ENCODE data around the gene FHIT.

FHIT gene

DNA sequence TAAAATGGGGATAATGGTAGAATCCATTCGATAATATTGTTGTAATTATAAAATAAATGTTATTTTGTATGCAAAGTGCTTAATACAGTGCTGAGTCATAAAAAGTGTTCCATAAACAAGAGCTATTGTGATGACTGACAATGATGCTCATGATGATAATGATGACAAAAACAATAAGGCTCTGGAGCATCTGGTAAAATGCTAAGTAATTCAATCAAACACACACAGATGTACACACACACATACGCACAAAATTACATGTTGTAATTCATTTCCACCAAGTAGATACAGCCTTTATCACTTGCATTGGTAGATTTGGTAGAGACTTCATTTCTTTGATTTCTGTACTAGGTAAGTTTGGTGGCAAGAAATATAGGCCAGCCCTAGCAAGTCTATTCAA, 163.8 kb downstream of the FHIT start:
- TF ChIP-seq, protein P1, sequence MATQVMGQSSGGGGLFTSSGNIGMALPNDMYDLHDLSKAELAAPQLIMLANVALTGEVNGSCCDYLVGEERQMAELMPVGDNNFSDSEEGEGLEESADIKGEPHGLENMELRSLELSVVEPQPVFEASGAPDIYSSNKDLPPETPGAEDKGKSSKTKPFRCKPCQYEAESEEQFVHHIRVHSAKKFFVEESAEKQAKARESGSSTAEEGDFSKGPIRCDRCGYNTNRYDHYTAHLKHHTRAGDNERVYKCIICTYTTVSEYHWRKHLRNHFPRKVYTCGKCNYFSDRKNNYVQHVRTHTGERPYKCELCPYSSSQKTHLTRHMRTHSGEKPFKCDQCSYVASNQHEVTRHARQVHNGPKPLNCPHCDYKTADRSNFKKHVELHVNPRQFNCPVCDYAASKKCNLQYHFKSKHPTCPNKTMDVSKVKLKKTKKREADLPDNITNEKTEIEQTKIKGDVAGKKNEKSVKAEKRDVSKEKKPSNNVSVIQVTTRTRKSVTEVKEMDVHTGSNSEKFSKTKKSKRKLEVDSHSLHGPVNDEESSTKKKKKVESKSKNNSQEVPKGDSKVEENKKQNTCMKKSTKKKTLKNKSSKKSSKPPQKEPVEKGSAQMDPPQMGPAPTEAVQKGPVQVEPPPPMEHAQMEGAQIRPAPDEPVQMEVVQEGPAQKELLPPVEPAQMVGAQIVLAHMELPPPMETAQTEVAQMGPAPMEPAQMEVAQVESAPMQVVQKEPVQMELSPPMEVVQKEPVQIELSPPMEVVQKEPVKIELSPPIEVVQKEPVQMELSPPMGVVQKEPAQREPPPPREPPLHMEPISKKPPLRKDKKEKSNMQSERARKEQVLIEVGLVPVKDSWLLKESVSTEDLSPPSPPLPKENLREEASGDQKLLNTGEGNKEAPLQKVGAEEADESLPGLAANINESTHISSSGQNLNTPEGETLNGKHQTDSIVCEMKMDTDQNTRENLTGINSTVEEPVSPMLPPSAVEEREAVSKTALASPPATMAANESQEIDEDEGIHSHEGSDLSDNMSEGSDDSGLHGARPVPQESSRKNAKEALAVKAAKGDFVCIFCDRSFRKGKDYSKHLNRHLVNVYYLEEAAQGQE (IDR thresholded peaks at IDR 0.05; ENCODE audit: insufficient read depth in 1 of 2, low read depth in 2 of 2, low read length in 2 of 2) = no peak
- TF ChIP-seq FOXP2 (optimal IDR thresholded peaks at IDR 0.05; ENCODE audit: borderline replicate concordance, extremely low read depth, extremely low read length, insufficient read depth) (no peak), SIN3A (IDR thresholded peaks at IDR 0.05; ENCODE audit: borderline replicate concordance, insufficient read depth, low read length) (no peak), TAF1 (IDR thresholded peaks at IDR 0.05; ENCODE audit: borderline replicate concordance, insufficient read depth, low read length) (no peak), POLR2AphosphoS5 (IDR thresholded peaks at IDR 0.05; ENCODE audit: low read depth, low read length) (no peak)

DNA sequence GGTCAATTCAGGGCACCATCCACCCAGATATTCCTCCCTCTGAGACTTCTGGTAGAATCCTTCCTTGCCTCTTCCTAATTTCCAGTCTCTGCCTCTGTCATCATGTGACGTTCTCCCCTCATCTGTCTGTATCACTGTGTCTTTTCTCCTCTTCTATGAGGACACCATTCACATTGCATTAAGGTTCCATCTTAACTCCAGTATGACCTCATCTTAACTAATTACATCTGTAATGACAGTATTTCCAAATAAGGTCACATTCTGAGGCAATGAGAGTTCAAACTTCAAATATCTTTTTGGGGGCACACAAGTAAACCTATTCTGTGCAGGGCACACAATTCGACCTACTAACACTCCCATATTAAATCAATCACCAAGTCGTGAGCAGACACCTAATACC, 169.7 kb downstream of the FHIT start:
- TF ChIP-seq TAF1 (IDR thresholded peaks at IDR 0.05; ENCODE audit: borderline replicate concordance, insufficient read depth, low read length) = no peak

DNA sequence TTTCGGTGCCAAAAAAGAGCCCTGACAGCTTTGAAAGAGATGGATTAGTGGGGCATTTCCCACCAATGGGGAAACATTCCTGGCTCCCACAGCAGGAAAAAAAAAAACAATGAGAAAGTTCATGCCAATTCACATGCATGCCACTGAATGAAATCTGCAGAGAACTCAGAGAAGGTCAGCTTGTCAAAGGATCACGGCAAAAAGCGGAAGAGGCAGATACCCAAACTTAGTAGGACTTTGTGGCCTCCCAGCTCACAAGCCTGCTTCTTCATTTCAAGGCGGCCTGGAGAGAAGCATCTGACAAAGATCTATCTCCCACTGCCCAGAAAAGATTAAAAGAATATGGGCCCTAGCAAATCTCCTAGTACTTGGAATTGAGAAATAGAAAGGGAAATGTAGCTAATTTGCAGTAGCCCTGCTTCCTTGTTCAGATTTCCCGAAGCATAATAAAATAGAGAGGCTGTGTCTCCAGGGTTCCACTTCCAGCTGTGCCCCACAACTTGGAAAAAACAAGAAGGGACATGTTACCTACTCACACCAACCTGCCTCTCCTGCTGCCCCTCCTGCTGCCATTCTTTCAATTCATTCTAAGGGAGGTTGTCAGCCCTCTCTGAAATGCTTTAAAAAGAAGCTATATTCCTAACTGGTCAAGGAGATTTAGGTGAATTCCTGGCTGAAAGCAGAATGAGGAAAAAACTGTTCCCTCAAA, 170.4 kb downstream of the FHIT start:
- no peak for TF ChIP-seq SIN3A (IDR thresholded peaks at IDR 0.05; ENCODE audit: borderline replicate concordance, insufficient read depth, low read length)
- TF ChIP-seq FOXP2 (optimal IDR thresholded peaks at IDR 0.05; ENCODE audit: borderline replicate concordance, extremely low read depth, extremely low read length, insufficient read depth) = no peak
- TF ChIP-seq, protein P1 (IDR thresholded peaks at IDR 0.05; ENCODE audit: insufficient read depth in 1 of 2, low read depth in 2 of 2, low read length in 2 of 2) = no peak
- no peak for TF ChIP-seq POLR2AphosphoS5 (IDR thresholded peaks at IDR 0.05; ENCODE audit: low read depth, low read length)
- TF ChIP-seq TAF1 (IDR thresholded peaks at IDR 0.05; ENCODE audit: borderline replicate concordance, insufficient read depth, low read length) = no peak

DNA sequence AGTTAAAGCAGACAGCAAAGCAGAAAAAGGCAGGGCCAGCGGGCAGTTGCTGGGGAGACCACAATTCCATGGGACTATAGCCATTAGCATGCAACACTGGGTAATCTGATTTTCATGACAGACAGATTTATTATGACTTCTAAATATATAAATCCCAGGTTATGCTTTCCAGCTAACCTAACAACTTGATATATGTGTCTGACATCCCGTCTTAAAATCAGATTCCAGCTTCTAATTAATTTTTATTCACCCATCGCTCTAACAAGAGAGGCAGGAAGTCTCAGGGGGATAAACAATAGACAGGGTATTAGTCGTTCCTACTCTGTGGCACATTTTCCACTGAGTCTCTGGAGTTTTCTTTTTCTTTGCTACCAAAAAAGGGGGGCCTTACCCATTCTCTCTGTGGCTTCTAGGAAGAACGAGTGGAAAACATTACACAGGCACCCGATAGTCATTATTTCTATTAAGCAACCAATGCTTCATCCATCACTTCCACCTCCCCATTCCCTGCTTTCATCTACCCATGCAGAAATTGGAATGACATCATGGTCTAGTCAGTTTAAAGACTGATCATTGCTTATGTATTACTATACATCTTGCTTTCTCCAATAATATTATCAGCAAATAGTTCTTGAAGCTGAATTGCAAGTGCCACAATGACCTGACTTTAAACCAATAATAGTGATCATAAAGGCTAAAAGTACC, 173.1 kb downstream of the FHIT start:
- TF ChIP-seq, protein P1 (IDR thresholded peaks at IDR 0.05; ENCODE audit: insufficient read depth in 1 of 2, low read depth in 2 of 2, low read length in 2 of 2) = no peak
- no peak for TF ChIP-seq SIN3A (IDR thresholded peaks at IDR 0.05; ENCODE audit: borderline replicate concordance, insufficient read depth, low read length)
- no peak for TF ChIP-seq FOXP2 (optimal IDR thresholded peaks at IDR 0.05; ENCODE audit: borderline replicate concordance, extremely low read depth, extremely low read length, insufficient read depth)
- no peak for TF ChIP-seq TAF1 (IDR thresholded peaks at IDR 0.05; ENCODE audit: borderline replicate concordance, insufficient read depth, low read length)
- TF ChIP-seq POLR2AphosphoS5 (IDR thresholded peaks at IDR 0.05; ENCODE audit: low read depth, low read length) = no peak

DNA sequence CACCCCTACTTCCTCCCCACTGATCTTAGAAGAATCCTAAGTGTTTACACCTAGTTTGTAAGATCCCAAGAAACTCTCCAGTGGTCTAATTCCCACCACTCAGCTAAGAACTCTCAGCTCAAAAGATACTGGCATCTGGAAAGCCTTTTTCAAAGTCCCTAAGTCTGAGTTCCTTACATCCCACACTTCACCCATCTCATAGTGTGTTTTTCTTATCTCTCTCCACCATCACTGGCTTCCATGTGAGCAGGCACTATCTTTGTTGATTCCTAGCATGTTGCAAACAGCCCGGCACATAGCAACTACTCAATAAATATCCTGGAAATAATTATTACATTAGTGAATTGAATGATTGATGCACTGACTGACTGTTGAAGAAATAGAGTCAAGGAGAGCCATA, 173.7 kb downstream of the FHIT start:
- TF ChIP-seq, protein P1 (IDR thresholded peaks at IDR 0.05; ENCODE audit: insufficient read depth in 1 of 2, low read depth in 2 of 2, low read length in 2 of 2) = no peak
- TF ChIP-seq POLR2AphosphoS5 (IDR thresholded peaks at IDR 0.05; ENCODE audit: low read depth, low read length) (no peak), TAF1 (IDR thresholded peaks at IDR 0.05; ENCODE audit: borderline replicate concordance, insufficient read depth, low read length) (no peak)
